ENCODE data around the gene TMC5. TPM values are rescaled to one million over a fixed set of nuclear protein-coding genes. Genes with fewer than 3 reads are reported as not detected.
"Not testable (repeated sequence)": the region's sequence is repeated elsewhere in the genome, so short reads cannot be mapped to it uniquely, and the experiment has no call there.

Gene TMC5
- total RNA-seq, 2 experiments from 2014 or later: not detected

DNA sequence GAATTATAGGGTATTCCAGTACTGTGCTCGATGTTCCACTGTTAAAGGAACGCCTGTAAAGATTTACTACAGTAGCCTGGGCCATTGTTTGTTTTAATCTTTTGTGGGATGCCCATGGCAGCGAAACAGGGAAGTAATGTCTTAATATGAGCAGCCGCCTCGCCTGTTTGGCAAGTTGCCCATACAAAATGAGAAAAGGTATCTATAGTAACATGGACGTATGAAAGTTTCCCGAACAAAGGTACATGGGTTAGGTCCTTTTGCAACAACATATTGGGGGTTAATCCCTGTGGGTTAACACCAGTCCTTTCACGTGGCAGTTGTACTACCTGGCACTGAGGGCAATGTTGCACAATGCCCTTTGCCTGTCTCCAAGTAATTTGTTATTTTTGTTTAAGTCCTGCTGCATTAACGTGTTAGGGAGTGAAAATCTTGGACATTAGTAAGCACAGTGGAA lies 21.1 kb upstream of the TMC5 start:
- no peak overlapping the region for H3K4me3 ChIP-seq (ENCODE audit: low read length)
- no peaks in the 10 kb centered on the region for H3K4me1 ChIP-seq (ENCODE audit: insufficient read depth, low read length)
- intact Hi-C loops (cut with DNase I, micrococcal nuclease): no loop called here
- peaks cover 28% of the 10 kb centered on the region for H3K27me3 Mint-ChIP-seq
- peaks cover 9 to 13% of the 10 kb centered on the region in 2 experiments for H3K9me3 ChIP-seq (ENCODE audit: control insufficient read depth in 1 of 2, insufficient read depth in 1 of 2, low read length in 2 of 2)
- no peaks in the 10 kb centered on the region for H3K4me1 Mint-ChIP-seq (ENCODE audit: low read depth)
- H3K9me3 Mint-ChIP-seq: peaks cover 2% of the 10 kb centered on the region
- no peak for DNase-seq
- no peaks in the 10 kb centered on the region for H3K36me3 Mint-ChIP-seq (ENCODE audit: low read depth)
- ATAC-seq (ENCODE audit: poor library complexity): no peak
- H3K36me3 ChIP-seq (ENCODE audit: insufficient read depth, low read length): no peaks in the 10 kb centered on the region
- no peak overlapping the region for H3K4me3 Mint-ChIP-seq
- TF ChIP-seq, protein P1, sequence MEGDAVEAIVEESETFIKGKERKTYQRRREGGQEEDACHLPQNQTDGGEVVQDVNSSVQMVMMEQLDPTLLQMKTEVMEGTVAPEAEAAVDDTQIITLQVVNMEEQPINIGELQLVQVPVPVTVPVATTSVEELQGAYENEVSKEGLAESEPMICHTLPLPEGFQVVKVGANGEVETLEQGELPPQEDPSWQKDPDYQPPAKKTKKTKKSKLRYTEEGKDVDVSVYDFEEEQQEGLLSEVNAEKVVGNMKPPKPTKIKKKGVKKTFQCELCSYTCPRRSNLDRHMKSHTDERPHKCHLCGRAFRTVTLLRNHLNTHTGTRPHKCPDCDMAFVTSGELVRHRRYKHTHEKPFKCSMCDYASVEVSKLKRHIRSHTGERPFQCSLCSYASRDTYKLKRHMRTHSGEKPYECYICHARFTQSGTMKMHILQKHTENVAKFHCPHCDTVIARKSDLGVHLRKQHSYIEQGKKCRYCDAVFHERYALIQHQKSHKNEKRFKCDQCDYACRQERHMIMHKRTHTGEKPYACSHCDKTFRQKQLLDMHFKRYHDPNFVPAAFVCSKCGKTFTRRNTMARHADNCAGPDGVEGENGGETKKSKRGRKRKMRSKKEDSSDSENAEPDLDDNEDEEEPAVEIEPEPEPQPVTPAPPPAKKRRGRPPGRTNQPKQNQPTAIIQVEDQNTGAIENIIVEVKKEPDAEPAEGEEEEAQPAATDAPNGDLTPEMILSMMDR (IDR thresholded peaks at IDR 0.05): no peak
- POLR2A ChIA-PET: no interaction called here
- peaks cover 6 to 9% of the 10 kb centered on the region in 2 experiments for H3K27me3 ChIP-seq (ENCODE audit: control insufficient read depth in 1 of 2, insufficient read depth in 2 of 2, low read length in 2 of 2)
- CTCF ChIA-PET: no interaction called here
- no peak overlapping the region for H3K27ac Mint-ChIP-seq
- no peak overlapping the region for H3K27ac ChIP-seq (ENCODE audit: low read depth in 1 of 2, low read length in 2 of 2)

DNA sequence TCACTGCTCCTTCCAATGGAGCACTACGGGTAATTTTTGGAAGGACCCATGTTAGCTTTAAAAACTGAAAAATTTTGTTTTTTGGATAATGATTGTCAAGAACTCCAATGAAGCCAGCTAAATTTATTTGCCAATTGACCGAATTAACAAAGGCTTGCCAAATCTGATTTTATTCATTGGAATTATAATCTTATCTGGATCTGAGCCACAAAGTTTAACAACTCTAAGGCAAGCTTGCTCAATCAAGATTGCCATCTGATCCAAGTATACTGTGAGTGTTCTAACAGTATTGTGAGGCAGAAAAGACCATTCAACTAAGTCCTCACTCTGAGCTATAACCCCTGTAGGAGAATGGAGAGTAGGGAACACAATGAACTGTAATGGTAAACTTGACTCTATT lies 20.3 kb upstream of the TMC5 start:
- H3K4me3 ChIP-seq (ENCODE audit: low read length); H3K27ac ChIP-seq (ENCODE audit: low read depth in 1 of 2, low read length in 2 of 2); intact Hi-C loops (cut with DNase I, micrococcal nuclease); DNase-seq; H3K27me3 ChIP-seq (ENCODE audit: control insufficient read depth in 1 of 2, insufficient read depth in 2 of 2, low read length in 2 of 2); H3K36me3 Mint-ChIP-seq (ENCODE audit: low read depth); H3K4me1 ChIP-seq (ENCODE audit: insufficient read depth, low read length); H3K9me3 Mint-ChIP-seq; H3K4me3 Mint-ChIP-seq; H3K36me3 ChIP-seq (ENCODE audit: insufficient read depth, low read length); POLR2A ChIA-PET; H3K4me1 Mint-ChIP-seq (ENCODE audit: low read depth); ATAC-seq (ENCODE audit: poor library complexity); CTCF ChIA-PET; H3K27ac Mint-ChIP-seq: not testable (repeated sequence)
- peaks cover 14 to 21% of the 10 kb centered on the region in 2 experiments for H3K9me3 ChIP-seq (ENCODE audit: control insufficient read depth in 1 of 2, insufficient read depth in 1 of 2, low read length in 2 of 2)
- H3K27me3 Mint-ChIP-seq: peaks cover 28% of the 10 kb centered on the region

DNA sequence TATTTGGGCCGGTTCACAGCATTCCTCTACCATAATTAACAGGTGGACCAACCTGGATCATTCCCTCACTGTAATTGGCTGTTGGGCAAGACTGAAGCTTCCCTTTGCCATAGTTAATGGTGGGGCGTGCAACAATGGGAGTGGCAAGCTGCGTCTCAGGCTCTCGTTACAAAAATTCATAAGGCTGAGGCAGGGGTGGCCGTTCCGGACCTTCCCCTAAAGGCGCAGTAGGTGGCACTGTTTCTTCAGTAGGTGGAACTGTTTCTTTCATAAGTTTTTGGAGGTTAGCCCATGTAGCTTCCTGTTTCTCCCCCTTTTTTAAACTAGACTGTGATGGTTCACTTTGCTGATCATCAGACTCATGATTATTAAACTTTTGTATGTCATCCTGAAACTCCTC lies 17.0 kb upstream of the TMC5 start:
- Mint-ChIP-seq H3K27me3 (peaks cover 39% of the 10 kb centered on the region), H3K4me1 (ENCODE audit: low read depth) (no peaks in the 10 kb centered on the region), H3K9me3 (peaks cover 6% of the 10 kb centered on the region), H3K36me3 (ENCODE audit: low read depth) (no peaks in the 10 kb centered on the region), H3K4me3 (no peak overlapping the region), H3K27ac (no peak overlapping the region)
- ATAC-seq (ENCODE audit: poor library complexity) (no peak), DNase-seq (no peak)
- no peaks in the 10 kb centered on the region for H3K36me3 ChIP-seq (ENCODE audit: insufficient read depth, low read length)
- H3K27ac ChIP-seq (ENCODE audit: low read depth in 1 of 2, low read length in 2 of 2): no peak overlapping the region
- intact Hi-C loops (cut with DNase I, micrococcal nuclease): no loop called here
- H3K27me3 ChIP-seq (ENCODE audit: control insufficient read depth in 1 of 2, insufficient read depth in 2 of 2, low read length in 2 of 2): peaks cover 2 to 6% of the 10 kb centered on the region in 2 experiments
- ChIA-PET POLR2A (no interaction called here), CTCF (no interaction called here)
- no peaks in the 10 kb centered on the region for H3K4me1 ChIP-seq (ENCODE audit: insufficient read depth, low read length)
- TF ChIP-seq, protein P1 (IDR thresholded peaks at IDR 0.05): no peak
- H3K9me3 ChIP-seq (ENCODE audit: control insufficient read depth in 1 of 2, insufficient read depth in 1 of 2, low read length in 2 of 2): peaks cover 16 to 22% of the 10 kb centered on the region in 2 experiments
- H3K4me3 ChIP-seq (ENCODE audit: low read length): no peak overlapping the region

DNA sequence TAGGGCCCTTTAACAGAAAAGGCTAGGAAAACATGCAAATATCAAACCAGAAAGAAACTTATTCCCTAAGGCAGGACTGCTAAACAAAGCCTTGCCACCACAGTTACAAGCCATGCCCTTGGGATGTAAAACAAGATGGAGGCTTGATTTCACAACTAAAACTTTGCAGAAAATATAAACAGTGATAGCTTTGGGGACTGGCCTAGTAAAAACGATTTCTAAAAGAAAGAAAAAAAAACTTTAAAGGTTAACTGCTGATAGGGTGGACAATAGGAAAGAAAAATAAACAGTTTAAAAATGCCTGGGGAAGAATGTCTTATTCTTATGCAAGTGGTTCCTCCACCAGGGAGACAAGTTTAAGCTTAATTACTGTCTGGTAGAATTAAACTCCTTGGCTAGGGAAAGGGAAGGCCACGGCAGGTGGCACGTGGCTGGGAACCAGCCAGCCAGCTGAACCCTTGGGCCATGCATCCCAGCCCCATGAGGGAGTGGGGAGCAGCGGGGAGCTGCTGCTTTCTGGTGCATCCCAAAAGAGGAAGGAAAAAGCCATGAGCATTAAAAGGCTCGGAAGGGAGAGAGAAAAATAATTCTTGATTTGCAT lies 10.7 kb upstream of the TMC5 start:
- no peak overlapping the region for H3K27ac Mint-ChIP-seq
- H3K4me1 Mint-ChIP-seq (ENCODE audit: low read depth): peaks cover 4% of the 10 kb centered on the region
- POLR2A ChIA-PET: no interaction called here

More for the DNA sequence above, 10.7 kb upstream of the TMC5 start:
- Mint-ChIP-seq H3K27me3 (peaks cover 50% of the 10 kb centered on the region), H3K9me3 (peaks cover 3% of the 10 kb centered on the region), H3K36me3 (ENCODE audit: low read depth) (no peaks in the 10 kb centered on the region), H3K4me3 (no peak overlapping the region)
- DNase-seq: no peak
- CTCF ChIA-PET: no interaction called here
- Histone ChIP-seq H3K27ac (ENCODE audit: low read depth in 1 of 2, low read length in 2 of 2) (no peak overlapping the region), H3K4me1 (ENCODE audit: insufficient read depth, low read length) (peaks cover 10% of the 10 kb centered on the region), H3K36me3 (ENCODE audit: insufficient read depth, low read length) (no peaks in the 10 kb centered on the region), H3K4me3 (ENCODE audit: low read length) (no peak overlapping the region), H3K27me3 (ENCODE audit: control insufficient read depth in 1 of 2, insufficient read depth in 2 of 2, low read length in 2 of 2) (peaks cover 14 to 18% of the 10 kb centered on the region in 2 experiments), H3K9me3 (ENCODE audit: control insufficient read depth in 1 of 2, insufficient read depth in 1 of 2, low read length in 2 of 2) (peaks cover 15 to 21% of the 10 kb centered on the region in 2 experiments)
- intact Hi-C loops (cut with DNase I, micrococcal nuclease): no loop called here
- no peak for ATAC-seq (ENCODE audit: poor library complexity)
- TF ChIP-seq, protein P1 (IDR thresholded peaks at IDR 0.05): no peak
